GM19468 (cell line): Measurements from ENCODE around the gene DRICH1.
"Not testable (repeated sequence)": the region's sequence is repeated elsewhere in the genome, so short reads cannot be mapped to it uniquely, and the experiment has no call there.

Source experiments
- ATAC-seq: cut with Tn5 transposase; IDR thresholded peaks from one replicate; pipeline ENCODE4 v1.9.1; 2021; ENCODE audit warnings: mild to moderate bottlenecking, moderate library complexity, moderate number of reproducible peaks; ENCODE audit not compliant: unreplicated experiment; ENCODE audit errors: extremely low read depth

The DRICH1 gene, protein sequence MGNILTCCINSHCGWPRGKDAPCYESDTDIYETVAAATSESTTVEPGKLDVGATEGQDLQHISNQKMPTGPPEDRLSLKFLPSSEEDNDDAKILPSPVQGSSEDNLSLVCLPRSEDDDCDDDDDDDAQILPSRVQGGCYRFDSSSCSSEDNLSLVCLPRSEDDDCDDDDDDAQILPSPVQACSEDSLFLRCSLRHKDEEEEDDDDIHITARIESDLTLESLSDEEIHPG

DNA sequence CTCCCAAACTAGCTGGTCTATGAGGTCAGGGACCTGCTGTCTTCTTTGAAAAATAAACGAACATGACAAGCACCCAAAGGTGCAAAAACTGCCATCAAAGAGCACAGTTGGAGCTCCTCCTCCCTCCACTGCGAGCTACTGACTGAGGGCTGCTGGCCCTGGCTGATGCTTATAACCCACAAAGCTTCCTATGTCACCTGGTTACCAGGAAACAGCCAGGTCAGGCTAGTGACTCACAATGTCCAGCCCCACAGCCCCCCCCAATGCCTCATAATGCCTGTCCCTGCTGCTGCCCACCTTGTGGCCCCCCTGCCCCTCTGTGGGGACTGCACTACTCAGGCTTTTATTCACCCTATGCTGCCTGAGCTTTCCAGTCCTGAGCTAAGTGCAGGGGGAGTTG, at the start of gene DRICH1:
Gene DRICH1 (minus strand): TSS at position 144 of the 400 bp plus-strand sequence. CDS start 298 bp downstream, outside the sequence.
- ATAC-seq, result no peak

DNA sequence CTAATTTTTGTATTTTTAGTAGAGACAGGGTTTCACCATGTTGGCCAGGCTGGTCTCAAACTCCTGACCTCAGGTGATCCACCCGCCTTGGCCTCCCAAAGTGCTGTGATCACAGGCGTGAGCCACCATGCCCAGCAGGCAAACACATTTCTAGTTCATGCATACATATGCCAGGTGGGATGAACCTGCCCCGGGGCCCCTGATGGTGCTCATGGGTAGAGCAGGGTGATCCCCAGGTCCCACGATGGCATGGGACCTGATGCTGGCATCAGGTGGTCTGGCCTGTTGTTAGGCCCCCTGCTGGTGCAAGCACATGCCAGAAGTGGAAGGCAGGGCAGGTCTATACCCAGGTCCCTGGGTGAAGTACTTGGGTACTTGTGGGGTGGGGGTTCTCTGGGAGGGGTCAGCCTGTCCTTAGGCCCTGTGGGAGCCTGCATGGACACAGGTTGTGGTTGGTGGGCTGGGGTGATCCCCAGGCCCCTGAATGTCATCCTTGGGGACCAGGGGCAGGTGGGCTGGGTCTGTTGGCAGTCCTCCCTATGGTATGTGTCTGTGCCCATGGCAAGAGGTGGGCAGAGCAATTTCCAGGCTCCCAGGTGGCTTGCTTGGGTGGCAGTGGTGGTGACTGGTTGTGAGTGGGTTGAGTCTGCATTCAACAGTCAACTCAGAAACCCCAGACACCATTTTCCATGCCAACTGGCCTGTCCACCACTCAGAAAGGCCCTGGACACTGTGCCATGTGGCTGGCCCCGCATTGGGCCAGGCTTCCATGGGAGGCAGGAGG, 49.1 kb upstream of the DRICH1 start:
- ATAC-seq, result no peak

DNA sequence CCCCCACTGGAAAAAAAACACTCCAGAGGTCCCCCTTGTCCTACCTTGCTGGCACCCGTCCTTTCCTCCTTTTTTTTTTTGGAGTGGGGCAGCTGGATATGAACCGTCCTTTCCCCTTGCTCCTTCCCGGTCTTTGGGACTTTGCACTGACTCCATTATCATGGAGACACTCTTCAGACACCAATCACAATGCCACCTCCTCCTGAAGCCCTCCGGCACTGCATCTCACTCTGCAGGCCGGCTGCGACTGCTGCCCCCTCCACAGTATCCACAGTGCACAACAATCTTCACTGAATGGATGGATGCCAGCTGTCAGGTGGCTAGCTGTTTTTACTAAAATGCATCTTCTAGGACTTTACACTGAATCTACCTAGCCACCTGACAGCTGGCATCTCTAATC, 46.0 kb upstream of the DRICH1 start:
- no peak for ATAC-seq

DNA sequence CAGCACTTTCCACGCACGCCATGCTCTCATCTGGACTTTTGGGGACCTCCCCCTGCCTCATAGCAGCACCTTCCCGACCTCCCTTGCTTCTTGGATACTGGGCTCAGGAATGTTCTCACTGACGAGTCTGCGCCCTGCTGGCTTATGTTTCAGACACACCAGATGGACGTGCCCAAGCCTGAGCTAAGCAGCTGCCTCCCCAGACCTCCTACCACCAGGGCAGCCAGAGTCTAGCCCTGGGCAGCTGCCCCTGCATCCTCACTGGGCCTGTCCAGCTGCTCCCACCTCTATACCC, 45.5 kb upstream of the DRICH1 start:
- ATAC-seq, result no peak

DNA sequence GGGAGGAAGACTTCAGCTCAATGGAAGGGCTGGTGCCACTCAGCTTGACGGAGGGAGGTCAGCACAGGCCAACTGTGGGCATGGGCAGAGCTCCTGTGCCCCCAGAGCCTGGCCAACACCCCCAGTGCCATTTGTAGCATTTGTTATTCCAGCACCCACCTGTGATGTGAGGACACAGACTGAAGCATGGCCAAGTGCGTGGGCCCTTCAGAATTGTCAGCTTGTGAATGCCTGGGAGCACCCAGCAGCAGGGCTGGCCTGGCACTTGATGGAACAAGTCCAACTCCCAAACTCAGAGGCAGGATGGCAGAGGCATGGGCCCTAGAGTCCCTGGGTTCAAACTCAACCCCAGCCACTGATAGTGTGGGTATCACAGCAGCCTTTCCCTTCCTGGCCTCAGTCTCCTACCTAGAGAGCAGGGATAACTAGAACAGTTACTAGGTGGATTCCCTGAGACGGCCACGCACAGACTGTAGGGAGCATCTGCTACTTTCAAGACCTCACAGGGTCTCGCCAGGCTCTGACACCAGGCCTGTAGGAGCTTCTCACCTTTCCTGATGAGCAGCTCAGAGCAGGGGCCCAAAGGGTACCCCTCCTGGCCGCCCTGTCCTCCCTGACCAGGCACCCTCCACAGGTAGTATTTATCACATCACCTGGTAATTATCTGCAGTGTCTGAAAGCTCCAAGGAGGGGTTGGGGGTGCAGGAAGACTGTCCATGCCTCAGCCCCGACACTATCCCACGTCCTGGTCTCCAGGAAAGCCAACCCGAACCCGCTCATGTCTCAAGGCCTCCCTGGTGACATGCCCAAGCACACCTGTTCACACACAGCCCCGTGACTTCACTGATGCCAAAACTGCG, 45.0 kb upstream of the DRICH1 start:
- not testable (repeated sequence) for ATAC-seq

DNA sequence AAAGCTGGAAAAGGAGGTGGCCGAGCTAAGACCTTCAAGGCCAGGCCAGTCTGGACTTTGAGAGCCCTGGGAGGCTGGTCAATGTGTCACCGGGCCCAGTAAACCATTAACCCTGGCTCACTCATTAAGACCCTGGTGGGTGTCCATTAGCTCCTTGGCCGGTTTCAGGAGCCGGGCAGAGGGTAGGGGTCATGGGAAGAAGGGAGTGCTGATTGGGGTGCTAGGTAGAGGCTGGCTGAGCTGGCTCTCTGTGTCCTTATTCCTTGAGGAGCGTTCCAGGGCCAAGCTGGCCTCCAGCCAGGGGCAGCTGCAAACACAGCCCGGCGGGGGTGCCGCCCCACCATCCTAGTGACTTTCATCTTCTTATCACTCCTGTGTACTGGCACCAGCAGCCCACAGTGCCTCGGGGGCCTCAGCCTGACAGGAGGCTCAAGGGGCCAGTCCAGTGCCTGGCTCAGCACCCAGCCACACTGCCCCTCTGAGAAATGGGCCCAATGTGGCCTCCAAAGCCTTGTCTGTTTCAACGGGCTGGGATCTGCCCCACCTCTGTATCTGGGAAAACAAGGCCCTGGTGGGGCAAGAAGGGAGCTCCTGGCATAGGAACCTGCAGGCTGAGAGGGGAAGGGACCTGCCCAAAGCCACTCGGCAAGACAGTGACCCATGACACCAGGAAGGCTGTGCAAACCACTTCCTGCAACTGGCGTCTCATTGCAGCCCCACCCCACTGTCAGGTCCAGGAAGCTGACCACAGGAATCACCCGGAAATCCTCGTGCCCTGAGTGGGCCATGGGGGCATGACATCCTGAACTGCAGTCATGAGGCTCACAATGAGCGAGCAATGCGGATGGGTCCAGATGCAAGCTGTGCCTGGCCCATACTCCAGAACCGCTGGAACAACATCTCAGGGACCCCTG, 43.6 kb upstream of the DRICH1 start:
- ATAC-seq, result no peak

DNA sequence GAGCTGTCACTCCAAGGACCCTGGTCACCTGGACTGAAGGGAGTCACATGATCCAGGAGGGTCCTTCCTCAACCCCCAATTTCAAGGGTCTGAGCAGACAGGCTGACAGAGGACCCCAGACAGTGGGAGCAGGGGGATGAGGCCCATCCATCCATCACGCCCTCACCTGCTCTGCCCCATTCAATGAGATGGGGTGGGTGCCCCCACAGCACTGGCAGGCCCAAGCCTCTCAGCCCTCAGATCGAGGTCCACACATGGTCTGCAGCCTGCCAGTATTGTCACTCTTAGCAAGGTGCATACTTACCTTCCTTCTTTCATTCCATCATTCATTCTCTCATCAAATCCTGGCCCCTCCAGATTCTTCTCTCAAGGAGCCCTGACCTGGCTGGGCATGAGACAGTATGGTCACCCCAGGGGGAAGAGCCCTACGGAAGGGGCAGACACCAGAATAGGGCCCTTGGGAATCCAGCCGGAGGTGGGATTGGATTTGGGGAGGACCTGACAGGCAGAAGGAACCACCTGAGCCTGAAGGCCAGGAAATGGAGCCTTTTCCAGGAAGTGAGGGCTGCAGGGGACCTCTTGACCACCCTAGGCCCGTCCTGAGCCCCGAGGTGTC, 42.9 kb upstream of the DRICH1 start:
- not testable (repeated sequence) for ATAC-seq

DNA sequence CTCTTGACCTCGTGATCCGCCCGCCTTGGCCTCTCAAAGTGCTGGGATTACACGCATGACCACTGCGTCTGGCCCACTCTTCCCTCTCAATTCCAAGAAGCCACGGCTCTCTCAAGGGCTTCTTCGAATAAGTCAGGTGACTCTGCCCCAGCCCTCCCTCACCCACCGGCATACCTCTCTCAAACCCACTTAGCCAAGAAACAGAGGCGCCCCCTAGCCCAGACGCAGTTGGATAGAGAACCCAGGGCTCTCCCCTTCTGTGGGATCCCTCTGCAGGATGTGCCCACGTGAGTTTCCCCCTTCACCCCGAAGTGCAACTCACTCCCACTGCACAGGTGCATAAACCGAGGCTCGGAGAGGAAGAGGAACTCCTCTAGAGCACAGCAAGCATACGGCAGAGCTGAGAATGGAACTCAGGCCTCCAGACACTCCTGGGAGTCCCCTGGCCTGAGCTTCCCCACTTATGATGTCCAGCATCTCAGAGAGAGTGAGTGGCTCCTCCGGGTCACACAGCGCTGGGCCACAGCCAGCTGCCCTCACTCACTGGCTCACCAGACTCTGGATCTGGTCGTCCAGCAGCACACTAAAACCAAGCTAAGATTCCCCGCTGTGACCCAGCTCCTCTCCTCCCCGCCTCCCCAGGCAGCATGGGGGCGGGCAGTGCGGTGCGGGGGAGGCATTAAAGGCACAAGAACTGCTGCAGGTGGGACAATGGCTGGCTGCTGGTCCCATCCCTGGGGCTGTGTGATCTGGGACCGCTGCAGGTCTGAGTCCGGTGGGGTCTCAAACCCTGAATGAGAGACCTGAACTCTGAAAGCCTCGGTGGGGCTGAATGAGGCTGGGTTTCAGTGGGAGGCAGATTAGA, 41.9 kb upstream of the DRICH1 start:
- no peak for ATAC-seq

DNA sequence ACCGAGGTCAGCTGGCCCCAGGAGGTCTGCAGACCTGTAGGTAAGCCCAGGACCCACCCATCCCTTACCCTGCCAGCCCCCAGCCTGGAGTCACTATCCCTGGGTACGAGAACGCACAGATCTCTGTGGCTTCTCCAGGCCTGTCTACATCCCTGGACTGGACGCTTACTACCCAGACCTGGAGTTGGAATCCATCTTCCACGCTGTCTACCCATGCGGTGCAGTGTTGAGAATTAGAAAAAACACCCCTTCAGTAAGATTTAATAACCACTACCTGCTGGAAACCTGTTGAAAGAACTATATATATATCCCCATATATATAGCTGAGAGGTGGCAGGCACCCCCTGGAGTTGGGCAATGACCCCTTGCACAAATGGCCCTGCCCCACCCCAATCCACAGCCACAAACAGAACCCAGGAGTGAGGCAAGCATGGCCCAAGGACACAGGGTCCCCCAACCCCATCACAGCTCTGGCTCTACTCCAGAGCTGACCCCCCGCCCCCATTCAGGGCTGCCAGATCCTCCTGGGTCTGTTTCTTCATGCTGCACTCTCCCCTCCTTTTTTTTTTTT, 41.0 kb upstream of the DRICH1 start:
- no peak for ATAC-seq

DNA sequence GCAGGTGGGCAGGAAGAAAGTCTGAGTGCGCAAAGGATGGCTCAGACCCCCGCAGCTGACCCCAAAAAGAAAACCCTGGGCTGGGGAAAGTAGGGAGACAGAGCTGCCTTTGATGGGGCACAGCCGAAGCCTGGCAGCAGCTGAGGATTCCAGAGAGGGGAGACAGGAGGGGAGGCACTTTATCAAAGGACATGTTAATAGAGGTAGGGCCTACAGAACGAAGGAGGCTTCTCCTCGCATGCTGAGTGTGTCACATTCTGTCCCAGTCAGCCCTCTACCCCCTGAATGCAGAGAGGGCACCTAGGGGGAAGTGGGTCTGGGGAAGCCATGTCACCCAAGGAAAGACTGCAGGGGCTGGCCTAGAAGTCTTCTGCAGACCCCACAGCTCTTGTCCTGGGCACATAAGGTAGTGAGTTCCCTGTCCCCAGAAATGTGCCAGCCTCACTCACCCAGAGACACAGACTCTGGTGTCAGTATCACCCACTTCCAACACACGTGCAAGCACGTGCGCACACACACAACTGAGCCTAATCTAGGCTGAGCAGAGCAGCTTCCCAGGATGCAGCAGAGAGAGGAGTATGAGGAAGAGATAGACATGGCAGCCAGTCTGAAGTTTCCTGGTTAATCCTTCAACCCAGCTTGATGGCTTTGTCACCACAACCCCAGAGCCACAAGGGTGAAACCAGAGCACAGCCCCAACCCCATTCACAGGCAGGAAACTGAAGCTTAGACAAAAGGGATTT, 40.4 kb upstream of the DRICH1 start:
- not testable (repeated sequence) for ATAC-seq

DNA sequence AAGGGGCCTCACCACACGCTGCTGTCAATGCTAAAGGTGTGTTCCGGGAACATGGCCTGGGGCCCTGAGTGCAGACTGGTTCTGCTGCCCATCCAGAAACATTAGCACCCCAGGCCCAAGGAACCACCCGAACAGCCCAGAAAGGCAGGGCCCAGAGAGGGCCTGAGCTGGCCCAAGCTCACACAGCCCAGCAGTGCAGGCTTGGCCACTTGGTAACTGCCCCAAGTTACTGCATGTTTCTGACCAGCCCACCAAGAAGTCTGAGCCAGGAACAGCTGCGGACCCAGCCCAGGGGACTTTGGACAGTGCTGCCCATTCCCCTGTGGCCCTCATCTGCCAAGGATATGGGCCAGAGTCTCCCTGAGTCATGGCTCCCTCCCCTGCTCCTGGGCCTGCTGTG, 39.3 kb upstream of the DRICH1 start:
- not testable (repeated sequence) for ATAC-seq

DNA sequence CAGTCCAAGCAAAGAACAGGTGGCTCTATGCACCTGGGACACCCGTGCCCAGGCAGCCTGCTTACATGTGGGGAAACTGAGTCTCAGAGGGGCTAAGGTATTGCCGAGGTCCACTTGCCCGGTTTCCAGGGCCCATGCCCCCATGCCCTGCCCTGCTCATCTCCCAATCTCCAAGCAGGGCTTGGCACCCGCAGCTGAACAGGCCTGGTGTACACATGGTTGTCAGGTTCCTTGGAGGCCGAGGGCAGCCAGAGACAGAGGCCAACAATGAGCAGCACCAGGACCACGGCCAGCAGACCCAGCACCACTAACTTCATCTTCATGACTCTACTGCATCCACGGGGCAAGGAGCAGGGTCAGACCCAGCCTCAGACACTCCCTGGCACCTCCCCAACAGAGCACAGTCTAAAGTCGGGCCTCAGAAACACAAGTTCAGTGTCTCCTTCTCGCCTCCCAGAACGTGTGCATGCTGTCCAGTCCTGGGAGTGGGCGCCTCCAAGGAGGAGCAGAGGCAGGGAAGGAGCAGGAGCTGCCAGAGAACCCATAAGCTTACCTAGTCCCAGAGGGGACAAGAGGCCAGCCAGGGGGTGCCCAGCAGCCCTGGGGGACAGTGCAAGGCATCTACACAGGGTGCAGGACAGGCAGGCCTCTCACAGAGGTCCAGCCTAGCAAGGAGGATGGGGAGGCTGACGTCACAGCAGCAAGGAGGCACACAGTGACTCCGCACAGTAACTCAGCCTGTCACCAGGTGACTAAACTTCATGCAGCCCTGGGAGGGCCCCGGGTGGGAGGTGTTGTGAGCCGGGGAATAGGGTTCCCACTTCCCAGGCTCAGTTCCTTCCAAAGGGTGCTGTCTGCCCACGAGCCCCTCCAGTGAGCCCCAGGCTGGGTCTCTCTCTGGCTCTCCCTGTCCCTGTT, 38.5 kb upstream of the DRICH1 start:
- ATAC-seq, result no peak

DNA sequence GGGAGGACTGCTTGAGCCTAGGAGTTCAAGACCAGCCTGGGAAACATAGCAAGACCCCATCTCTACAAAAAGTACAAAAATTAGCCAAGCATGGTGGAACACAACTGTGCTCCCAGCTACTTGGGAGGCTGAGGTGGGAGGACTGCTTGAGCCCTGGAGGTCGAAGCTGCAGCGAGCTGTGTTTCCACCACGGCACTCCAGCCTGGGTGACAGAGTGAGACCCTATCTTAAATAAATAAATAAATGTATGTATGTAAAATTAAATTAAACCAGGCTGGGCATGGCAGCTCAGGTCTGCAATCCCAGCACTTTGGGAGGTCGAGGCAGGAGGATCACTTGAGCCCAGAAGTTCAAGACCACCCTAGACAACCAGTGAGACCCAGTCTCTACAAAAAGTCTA, 28.3 kb upstream of the DRICH1 start:
- ATAC-seq, result not testable (repeated sequence)

DNA sequence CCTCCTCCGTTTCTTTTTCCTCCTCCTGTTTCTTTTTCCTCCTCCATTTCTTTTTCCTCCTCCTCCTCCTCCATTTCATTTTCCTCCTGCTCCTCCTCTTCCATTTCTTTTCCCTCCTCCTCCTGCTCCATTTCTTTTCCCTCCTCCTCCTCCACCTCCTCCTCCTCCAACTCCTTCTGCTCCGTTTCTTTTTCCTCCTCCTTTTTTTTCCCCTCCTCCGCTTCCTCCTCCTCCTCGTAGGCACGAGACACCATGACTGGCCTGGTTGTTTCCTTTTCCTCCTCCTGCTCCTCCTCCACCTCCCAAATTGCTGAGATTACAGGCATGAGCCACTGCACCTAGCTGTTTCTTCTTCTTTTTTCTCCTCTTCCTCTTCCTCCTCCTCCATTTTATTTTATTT, 25.6 kb upstream of the DRICH1 start:
- no peak for ATAC-seq

DNA sequence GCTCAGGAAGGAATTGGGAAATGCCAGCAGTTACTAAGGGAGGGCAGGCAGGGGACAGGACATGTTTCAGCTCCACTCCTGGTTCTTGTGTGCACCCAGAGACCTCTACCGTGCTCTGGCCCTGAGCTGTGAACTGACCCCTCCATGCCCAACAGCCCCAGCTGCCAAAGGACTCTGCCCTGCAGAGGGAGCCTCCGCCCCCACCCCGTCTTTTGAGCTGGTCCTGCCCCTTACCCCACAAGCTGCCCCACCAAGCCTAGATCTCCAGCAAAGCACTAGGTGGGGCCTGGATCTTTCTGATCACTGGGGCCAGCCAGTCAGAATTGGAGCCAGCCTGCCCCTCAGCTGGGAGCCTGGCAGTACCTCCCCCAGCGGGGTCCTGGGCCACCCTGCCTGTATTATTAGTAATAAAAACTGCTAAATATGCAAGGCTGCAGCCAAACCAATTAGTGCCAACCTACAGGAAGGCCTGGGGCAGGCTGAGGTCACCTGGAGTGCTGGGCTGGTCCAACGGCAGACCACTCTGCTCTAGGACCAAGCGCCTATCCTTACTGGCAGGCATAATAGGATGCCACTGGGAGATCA, 23.9 kb upstream of the DRICH1 start:
- ATAC-seq, result no peak

DNA sequence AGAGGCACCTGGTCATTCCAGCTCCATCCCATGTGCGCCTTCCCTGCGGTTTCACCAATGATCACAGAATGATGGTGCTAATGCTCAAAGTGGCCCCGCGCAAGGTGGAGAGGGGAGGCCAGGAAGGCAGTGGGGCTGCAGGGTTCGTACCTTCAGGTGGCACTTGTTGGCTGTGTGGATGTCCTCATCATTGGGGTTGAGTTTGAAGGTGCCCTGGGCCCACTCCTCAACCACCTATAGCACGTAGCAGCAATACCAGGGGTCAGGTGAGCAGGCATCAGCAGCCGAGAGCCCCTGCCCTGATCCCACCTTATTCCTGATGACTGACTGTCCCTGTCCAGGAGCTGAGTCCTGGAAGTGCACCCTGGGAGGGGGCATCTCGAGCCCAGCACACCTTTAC, 20.6 kb upstream of the DRICH1 start:
- ATAC-seq, result no peak
